WTC11 (cell line): ENCODE measurements around the gene IAPP. TPM values are rescaled to one million over a fixed set of nuclear protein-coding genes. Genes with fewer than 3 reads are reported as not detected.
"Not testable (repeated sequence)": the region's sequence is repeated elsewhere in the genome, so short reads cannot be mapped to it uniquely, and the experiment has no call there.

Experiments
- ATAC-seq: fragments of 200-7000 bp; cut with Tn5 transposase; 2 replicates; pipeline ENCODE4 v1.10.0; 2021; ENCODE audit warnings: mild to moderate bottlenecking, moderate library complexity
- CTCF ChIA-PET: fragments of 300-600 bp; sonication (Branson Sonifier 250); formaldehyde crosslinking; loops from one replicate; lab custom pipeline; 2021; ENCODE audit warnings: antibody characterized with exemption; lab: Charles Lee
- POLR2A ChIA-PET: fragments of 350-600 bp; sonication (Branson Sonifier 250); formaldehyde crosslinking; loops from one replicate; lab custom pipeline; 2021; ENCODE audit warnings: antibody characterized with exemption; lab: Charles Lee
- DNase-seq: peaks from one replicate; pipeline ENCODE4 v3.0.0; 2021; ENCODE audit warnings: low spot score
- H3K27ac Mint-ChIP-seq: 2 replicates; pipeline ENCODE4 v1.8.0; 2021; ENCODE audit warnings: mixed read lengths
- H3K27me3 Mint-ChIP-seq: 2 replicates; pipeline ENCODE4 v1.8.0; 2021; ENCODE audit warnings: low read depth, mild to moderate bottlenecking, moderate library complexity, mixed read lengths
- H3K36me3 Mint-ChIP-seq: 2 replicates; pipeline ENCODE4 v1.8.0; 2021; ENCODE audit warnings: mixed read lengths
- H3K4me1 Mint-ChIP-seq: 2 replicates; pipeline ENCODE4 v1.8.0; 2022; ENCODE audit warnings: mixed read lengths
- H3K4me3 Mint-ChIP-seq: 2 replicates; pipeline ENCODE4 v1.8.0; 2021; ENCODE audit warnings: mild to moderate bottlenecking, moderate library complexity, mixed read lengths
- H3K9me3 Mint-ChIP-seq: 2 replicates; pipeline ENCODE4 v1.8.0; 2021; ENCODE audit warnings: mixed read lengths
- FOXP1 ChIP-seq: sonication (generic); formaldehyde crosslinking; IDR thresholded peaks from 2 replicates; pipeline ENCODE4 v1.8.0; 2022; ENCODE audit warnings: missing genetic modification reagents, mild to moderate bottlenecking, moderate library complexity, borderline replicate concordance
- NFYB ChIP-seq: sonication (generic); formaldehyde crosslinking; conservative IDR thresholded peaks from 2 replicates; pipeline ENCODE4 v1.8.0; 2022; ENCODE audit warnings: low read depth, missing genetic modification reagents
- NR1H2 ChIP-seq: sonication (generic); formaldehyde crosslinking; IDR thresholded peaks from 2 replicates; pipeline ENCODE4 v1.9.0; 2021; ENCODE audit warnings: mild to moderate bottlenecking, moderate library complexity, missing genetic modification reagents
- PRRX2 ChIP-seq: fragments of 250-450 bp; sonication (Bioruptor Pico); IDR thresholded peaks from 2 replicates; pipeline ENCODE4 v1.8.0; 2021; ENCODE audit warnings: mild to moderate bottlenecking
- SMAD3 ChIP-seq: sonication (generic); formaldehyde crosslinking; IDR thresholded peaks from 2 replicates; pipeline ENCODE4 v1.8.0; 2022; ENCODE audit warnings: missing genetic modification reagents, mild to moderate bottlenecking, borderline replicate concordance
- SMAD4 ChIP-seq: sonication (generic); formaldehyde crosslinking; IDR thresholded peaks from 2 replicates; pipeline ENCODE4 v1.8.0; 2022; ENCODE audit warnings: mild to moderate bottlenecking, missing genetic modification reagents
- ZNF138 ChIP-seq: sonication (generic); formaldehyde crosslinking; conservative IDR thresholded peaks from 2 replicates; pipeline ENCODE4 v1.8.1; 2022; ENCODE audit warnings: mild to moderate bottlenecking, moderate library complexity, missing genetic modification reagents
- total RNA-seq: library from RNA; stranded (reverse); gene quantifications from 3 replicates; pipeline ENCODE4 v1.2.3, GENCODE V29; 2021
- TF ChIP-seq, protein P1 (sequence below): sonication (generic); formaldehyde crosslinking; IDR thresholded peaks from 2 replicates; pipeline ENCODE4 v1.8.0; 2023; ENCODE audit warnings: missing genetic modification reagents
- TF ChIP-seq, protein P2 (sequence below): sonication (generic); formaldehyde crosslinking; IDR thresholded peaks from 2 replicates; pipeline ENCODE4 v1.8.1; 2023; ENCODE audit warnings: mild to moderate bottlenecking, missing genetic modification reagents, borderline replicate concordance
- TF ChIP-seq, protein P3 (sequence below): sonication (generic); formaldehyde crosslinking; IDR thresholded peaks from 2 replicates; pipeline ENCODE4 v1.8.1; 2023; ENCODE audit warnings: mild to moderate bottlenecking, missing genetic modification reagents
- TF ChIP-seq, protein P4 (sequence below): sonication (generic); formaldehyde crosslinking; IDR thresholded peaks from 2 replicates; pipeline ENCODE4 v1.8.1; 2022; ENCODE audit warnings: missing genetic modification reagents, borderline replicate concordance
- TF ChIP-seq, protein P5 (sequence below): fragments of 200-600 bp; IDR thresholded peaks from 2 replicates; pipeline ENCODE4 v1.8.0; 2022; ENCODE audit warnings: antibody characterized with exemption

IAPP gene
- total RNA-seq, 1 experiment from 2014 or later = not detected

DNA sequence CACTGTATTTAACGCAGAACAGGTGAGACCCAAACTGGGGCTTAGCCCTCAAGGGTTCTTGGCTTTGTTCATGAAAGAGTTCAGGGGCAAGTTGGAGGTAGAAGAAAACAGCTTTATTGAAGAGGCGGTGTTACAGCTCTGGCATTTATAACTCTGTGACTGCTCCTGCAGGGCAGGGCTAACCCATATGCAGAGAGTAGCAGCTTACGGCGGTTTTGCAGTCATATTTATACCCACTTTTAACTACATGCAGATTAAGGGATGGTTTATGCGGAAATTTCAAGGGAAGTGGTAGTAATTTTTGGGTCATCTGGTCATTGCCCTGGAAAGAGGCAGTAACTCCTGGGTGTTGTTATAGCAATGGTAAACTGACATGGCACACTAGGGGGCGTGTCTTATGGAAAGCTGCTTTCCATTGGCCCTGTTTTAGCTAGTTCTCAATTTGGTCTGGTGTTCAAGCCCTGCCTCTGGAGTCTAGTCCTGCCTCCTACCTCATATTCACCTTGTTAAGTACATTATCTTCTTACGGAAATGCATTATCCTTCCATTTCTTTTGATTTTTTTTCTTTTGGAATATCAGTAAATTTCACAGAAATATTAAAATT lies 1.8 kb upstream of the IAPP start:
- peaks cover 9% of the 10 kb centered on the region for H3K9me3 Mint-ChIP-seq
- no peaks in the 10 kb centered on the region for H3K27me3 Mint-ChIP-seq
- TF ChIP-seq, protein P1, sequence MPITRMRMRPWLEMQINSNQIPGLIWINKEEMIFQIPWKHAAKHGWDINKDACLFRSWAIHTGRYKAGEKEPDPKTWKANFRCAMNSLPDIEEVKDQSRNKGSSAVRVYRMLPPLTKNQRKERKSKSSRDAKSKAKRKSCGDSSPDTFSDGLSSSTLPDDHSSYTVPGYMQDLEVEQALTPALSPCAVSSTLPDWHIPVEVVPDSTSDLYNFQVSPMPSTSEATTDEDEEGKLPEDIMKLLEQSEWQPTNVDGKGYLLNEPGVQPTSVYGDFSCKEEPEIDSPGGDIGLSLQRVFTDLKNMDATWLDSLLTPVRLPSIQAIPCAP (CRISPR knock-in tag) = no peak
- no peak for TF ChIP-seq SMAD4 (CRISPR knock-in tag)
- TF ChIP-seq ZNF138 (CRISPR knock-in tag) = no peak
- TF ChIP-seq SMAD3 (CRISPR knock-in tag) = no peak
- TF ChIP-seq PRRX2 (CRISPR knock-in tag) = no peak
- TF ChIP-seq FOXP1 = no peak
- TF ChIP-seq, protein P2, sequence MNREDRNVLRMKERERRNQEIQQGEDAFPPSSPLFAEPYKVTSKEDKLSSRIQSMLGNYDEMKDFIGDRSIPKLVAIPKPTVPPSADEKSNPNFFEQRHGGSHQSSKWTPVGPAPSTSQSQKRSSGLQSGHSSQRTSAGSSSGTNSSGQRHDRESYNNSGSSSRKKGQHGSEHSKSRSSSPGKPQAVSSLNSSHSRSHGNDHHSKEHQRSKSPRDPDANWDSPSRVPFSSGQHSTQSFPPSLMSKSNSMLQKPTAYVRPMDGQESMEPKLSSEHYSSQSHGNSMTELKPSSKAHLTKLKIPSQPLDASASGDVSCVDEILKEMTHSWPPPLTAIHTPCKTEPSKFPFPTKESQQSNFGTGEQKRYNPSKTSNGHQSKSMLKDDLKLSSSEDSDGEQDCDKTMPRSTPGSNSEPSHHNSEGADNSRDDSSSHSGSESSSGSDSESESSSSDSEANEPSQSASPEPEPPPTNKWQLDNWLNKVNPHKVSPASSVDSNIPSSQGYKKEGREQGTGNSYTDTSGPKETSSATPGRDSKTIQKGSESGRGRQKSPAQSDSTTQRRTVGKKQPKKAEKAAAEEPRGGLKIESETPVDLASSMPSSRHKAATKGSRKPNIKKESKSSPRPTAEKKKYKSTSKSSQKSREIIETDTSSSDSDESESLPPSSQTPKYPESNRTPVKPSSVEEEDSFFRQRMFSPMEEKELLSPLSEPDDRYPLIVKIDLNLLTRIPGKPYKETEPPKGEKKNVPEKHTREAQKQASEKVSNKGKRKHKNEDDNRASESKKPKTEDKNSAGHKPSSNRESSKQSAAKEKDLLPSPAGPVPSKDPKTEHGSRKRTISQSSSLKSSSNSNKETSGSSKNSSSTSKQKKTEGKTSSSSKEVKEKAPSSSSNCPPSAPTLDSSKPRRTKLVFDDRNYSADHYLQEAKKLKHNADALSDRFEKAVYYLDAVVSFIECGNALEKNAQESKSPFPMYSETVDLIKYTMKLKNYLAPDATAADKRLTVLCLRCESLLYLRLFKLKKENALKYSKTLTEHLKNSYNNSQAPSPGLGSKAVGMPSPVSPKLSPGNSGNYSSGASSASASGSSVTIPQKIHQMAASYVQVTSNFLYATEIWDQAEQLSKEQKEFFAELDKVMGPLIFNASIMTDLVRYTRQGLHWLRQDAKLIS = no peak
- TF ChIP-seq, protein P3, sequence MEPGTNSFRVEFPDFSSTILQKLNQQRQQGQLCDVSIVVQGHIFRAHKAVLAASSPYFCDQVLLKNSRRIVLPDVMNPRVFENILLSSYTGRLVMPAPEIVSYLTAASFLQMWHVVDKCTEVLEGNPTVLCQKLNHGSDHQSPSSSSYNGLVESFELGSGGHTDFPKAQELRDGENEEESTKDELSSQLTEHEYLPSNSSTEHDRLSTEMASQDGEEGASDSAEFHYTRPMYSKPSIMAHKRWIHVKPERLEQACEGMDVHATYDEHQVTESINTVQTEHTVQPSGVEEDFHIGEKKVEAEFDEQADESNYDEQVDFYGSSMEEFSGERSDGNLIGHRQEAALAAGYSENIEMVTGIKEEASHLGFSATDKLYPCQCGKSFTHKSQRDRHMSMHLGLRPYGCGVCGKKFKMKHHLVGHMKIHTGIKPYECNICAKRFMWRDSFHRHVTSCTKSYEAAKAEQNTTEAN (CRISPR knock-in tag) = no peak
- TF ChIP-seq NFYB (CRISPR knock-in tag) = no peak
- DNase-seq (no peak), ATAC-seq (peak; percentile 65; the same call in 1 of the 2 replicates)
- ChIA-PET POLR2A (no interaction called here), CTCF (no interaction called here)
- no peak overlapping the region for H3K4me3 Mint-ChIP-seq
- no peak overlapping the region for H3K27ac Mint-ChIP-seq
- peaks cover 5% of the 10 kb centered on the region; the same call in 1 of the 2 replicates for H3K36me3 Mint-ChIP-seq
- H3K4me1 Mint-ChIP-seq = peaks cover 37% of the 10 kb centered on the region

DNA sequence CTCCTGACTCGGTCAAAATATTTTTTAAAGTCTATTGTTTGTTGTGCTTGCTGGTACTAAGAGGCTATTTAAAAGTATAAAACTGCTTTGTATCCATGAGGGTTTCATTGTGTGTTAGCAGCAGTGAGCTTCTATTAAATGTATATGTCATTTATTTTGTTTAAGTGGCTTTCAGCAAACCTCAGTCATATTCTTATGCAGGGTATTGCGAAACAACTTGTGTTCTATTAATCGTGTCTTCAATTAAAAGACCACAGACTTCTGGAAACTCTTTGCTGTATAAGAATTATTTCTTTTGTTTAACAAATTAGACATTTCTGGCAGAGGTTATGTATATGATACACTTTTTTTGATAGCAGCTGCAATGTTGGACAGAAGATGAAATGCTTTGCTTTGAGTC lies 6.5 kb downstream of the IAPP start:
- CTCF ChIA-PET = no interaction called here
- Mint-ChIP-seq H3K27ac (no peak overlapping the region), H3K4me1 (peaks cover 18% of the 10 kb centered on the region)
- no peak for TF ChIP-seq NR1H2 (CRISPR knock-in tag)
- TF ChIP-seq, protein P4, sequence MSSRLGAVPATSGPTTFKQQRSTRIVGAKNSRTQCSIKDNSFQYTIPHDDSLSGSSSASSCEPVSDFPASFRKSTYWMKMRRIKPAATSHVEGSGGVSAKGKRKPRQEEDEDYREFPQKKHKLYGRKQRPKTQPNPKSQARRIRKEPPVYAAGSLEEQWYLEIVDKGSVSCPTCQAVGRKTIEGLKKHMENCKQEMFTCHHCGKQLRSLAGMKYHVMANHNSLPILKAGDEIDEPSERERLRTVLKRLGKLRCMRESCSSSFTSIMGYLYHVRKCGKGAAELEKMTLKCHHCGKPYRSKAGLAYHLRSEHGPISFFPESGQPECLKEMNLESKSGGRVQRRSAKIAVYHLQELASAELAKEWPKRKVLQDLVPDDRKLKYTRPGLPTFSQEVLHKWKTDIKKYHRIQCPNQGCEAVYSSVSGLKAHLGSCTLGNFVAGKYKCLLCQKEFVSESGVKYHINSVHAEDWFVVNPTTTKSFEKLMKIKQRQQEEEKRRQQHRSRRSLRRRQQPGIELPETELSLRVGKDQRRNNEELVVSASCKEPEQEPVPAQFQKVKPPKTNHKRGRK = no peak
- TF ChIP-seq, protein P5, sequence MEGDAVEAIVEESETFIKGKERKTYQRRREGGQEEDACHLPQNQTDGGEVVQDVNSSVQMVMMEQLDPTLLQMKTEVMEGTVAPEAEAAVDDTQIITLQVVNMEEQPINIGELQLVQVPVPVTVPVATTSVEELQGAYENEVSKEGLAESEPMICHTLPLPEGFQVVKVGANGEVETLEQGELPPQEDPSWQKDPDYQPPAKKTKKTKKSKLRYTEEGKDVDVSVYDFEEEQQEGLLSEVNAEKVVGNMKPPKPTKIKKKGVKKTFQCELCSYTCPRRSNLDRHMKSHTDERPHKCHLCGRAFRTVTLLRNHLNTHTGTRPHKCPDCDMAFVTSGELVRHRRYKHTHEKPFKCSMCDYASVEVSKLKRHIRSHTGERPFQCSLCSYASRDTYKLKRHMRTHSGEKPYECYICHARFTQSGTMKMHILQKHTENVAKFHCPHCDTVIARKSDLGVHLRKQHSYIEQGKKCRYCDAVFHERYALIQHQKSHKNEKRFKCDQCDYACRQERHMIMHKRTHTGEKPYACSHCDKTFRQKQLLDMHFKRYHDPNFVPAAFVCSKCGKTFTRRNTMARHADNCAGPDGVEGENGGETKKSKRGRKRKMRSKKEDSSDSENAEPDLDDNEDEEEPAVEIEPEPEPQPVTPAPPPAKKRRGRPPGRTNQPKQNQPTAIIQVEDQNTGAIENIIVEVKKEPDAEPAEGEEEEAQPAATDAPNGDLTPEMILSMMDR = no peak
- TF ChIP-seq, all 79 proteins: peak for 0
- DNase-seq = no peak
- H3K36me3 Mint-ChIP-seq = no peaks in the 10 kb centered on the region
- no peak overlapping the region for H3K4me3 Mint-ChIP-seq
- no peak for ATAC-seq
- no peaks in the 10 kb centered on the region for H3K27me3 Mint-ChIP-seq
- peaks cover 5% of the 10 kb centered on the region; the same call in 1 of the 2 replicates for H3K9me3 Mint-ChIP-seq
- POLR2A ChIA-PET = no interaction called here

DNA sequence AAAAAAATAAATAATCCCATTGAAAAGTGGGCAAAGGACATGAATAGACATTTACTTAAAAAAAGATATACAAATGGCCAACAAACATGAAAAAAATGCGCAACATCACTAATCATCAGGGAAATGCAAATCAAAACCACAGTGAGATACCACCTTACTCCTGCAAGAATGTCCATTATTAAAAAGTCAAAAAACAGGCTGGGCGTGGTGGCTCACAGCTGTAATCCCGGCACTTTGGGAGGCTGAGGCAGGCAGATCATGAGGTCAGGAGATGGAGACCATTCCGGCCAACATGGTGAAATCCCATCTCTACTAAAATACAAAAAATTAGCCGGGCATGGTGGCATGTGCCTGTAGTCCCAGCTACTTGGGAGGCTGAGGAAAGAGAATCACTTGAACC lies 8.6 kb downstream of the IAPP start:
- ATAC-seq, H3K36me3 Mint-ChIP-seq, H3K9me3 Mint-ChIP-seq, H3K27me3 Mint-ChIP-seq, H3K27ac Mint-ChIP-seq, POLR2A ChIA-PET, CTCF ChIA-PET, H3K4me1 Mint-ChIP-seq, H3K4me3 Mint-ChIP-seq, DNase-seq: not testable (repeated sequence)
